Left ventricle myocardium inferior (tissue), 1 donor: ENCODE results near the gene NIF3L1. TPM values are rescaled to one million over a fixed set of nuclear protein-coding genes. Genes with fewer than 3 reads are reported as not detected.
A peak's percentile ranks its signal among the peaks of the same experiment; 100 is the strongest.

Source experiments
- DNase-seq: peaks from one replicate; pipeline ENCODE4 v3.0.0-alpha.2; 2020
- H3K27ac ChIP-seq: fragments of 200-600 bp; replicated peaks from 2 replicates; pipeline ENCODE4 v1.8.0; 2021
- H3K27me3 ChIP-seq: fragments of 200-600 bp; 2 replicates; pipeline ENCODE4 v1.8.0; 2021; ENCODE audit warnings: low read depth
- H3K36me3 ChIP-seq: fragments of 200-600 bp; 2 replicates; pipeline ENCODE4 v1.8.0; 2021
- H3K4me1 ChIP-seq: fragments of 200-600 bp; 2 replicates; pipeline ENCODE4 v1.8.0; 2021
- H3K4me3 ChIP-seq: fragments of 200-600 bp; 2 replicates; pipeline ENCODE4 v1.8.0; 2021; ENCODE audit warnings: mild to moderate bottlenecking, moderate library complexity
- H3K9me3 ChIP-seq: fragments of 200-600 bp; replicated peaks from 2 replicates; pipeline ENCODE4 v1.8.0; 2021
- CTCF ChIP-seq: fragments of 200-600 bp; IDR thresholded peaks from 2 replicates; pipeline ENCODE4 v1.8.0; 2021; ENCODE audit warnings: antibody characterized with exemption, mild to moderate bottlenecking, borderline replicate concordance
- intact Hi-C: fragments of 100-400 bp; cut with micrococcal nuclease; formaldehyde crosslinking; loops from one replicate; pipeline ENCODE4 v1.11.0; 2022
- long read RNA-seq: library from polyadenylated mRNA; unstranded; transcript quantifications from one replicate; pipeline ENCODE4 v2.0.0, GENCODE V29; 2021
- total RNA-seq: library from RNA; stranded (reverse); fragmentation: NEBNext Ultra II Directional; extraction: Animal tissue kit (Norgen Biotek cat#: 25700); gene quantifications from one replicate; pipeline ENCODE4 v1.2.1, GENCODE V29; 2021
- donor health status: DM: no; HTN: yes; CAD: no; lungs with severe emphysema.

The NIF3L1 gene
- 23.6 TPM for total RNA-seq
- long read RNA-seq, partial matches to known transcripts, result 1 of 10 reads
- long read RNA-seq, other reads (novel, unspliced or antisense), result 7 of 10 reads

- Histone ChIP-seq H3K4me3 (peak within 1 kb of the TSS; percentile 88), H3K27me3 (no peaks in the 10 kb centered on the region), H3K4me1 (peaks cover 35% of the 10 kb centered on the region), H3K9me3 (no peaks in the 10 kb centered on the region), H3K27ac (peak within 1 kb of the TSS; percentile 97), H3K36me3 (peaks cover 24% of the 10 kb centered on the region)
- intact Hi-C loops, result no loop called here
- no peak for TF ChIP-seq CTCF
- DNase-seq, result peak; percentile 95
Measured at GRCh38 chr2:200888704-200889625, at the start of gene NIF3L1, which contains the start of gene PPIL3. NIF3L1 (plus strand) TSS chr2:200889371; CDS start chr2:200891944, 2,573 bp downstream. PPIL3 (minus strand) TSS chr2:200889077; CDS start chr2:200887615, 1,462 bp downstream.

- no peaks in the 10 kb centered on the region for H3K27me3 ChIP-seq
- peaks cover 26% of the 10 kb centered on the region for H3K9me3 ChIP-seq
- DNase-seq, result no peak
- H3K36me3 ChIP-seq, result no peaks in the 10 kb centered on the region
- no peak overlapping the region for H3K4me3 ChIP-seq
- intact Hi-C loops, result no loop called here
- no peaks in the 10 kb centered on the region for H3K4me1 ChIP-seq
- no peak overlapping the region for H3K27ac ChIP-seq
- no peak for TF ChIP-seq CTCF
Measured at GRCh38 chr2:200839513-200839912, 49.7 kb upstream of the NIF3L1 start.

- DNase-seq, result no peak
- Histone ChIP-seq H3K27ac (no peak overlapping the region), H3K4me3 (no peak overlapping the region), H3K36me3 (no peaks in the 10 kb centered on the region), H3K9me3 (no peaks in the 10 kb centered on the region), H3K27me3 (no peaks in the 10 kb centered on the region), H3K4me1 (no peaks in the 10 kb centered on the region)
- TF ChIP-seq CTCF, result no peak
- intact Hi-C loops, result no loop called here
Measured at GRCh38 chr2:200843993-200844948, 44.9 kb upstream of the NIF3L1 start.

- Histone ChIP-seq H3K27me3 (no peaks in the 10 kb centered on the region), H3K9me3 (no peaks in the 10 kb centered on the region), H3K4me1 (no peaks in the 10 kb centered on the region), H3K4me3 (no peak overlapping the region), H3K27ac (no peak overlapping the region), H3K36me3 (no peaks in the 10 kb centered on the region)
- no peak for TF ChIP-seq CTCF
- intact Hi-C loops, result no loop called here
- DNase-seq, result no peak
Measured at GRCh38 chr2:200845194-200845593, 44.0 kb upstream of the NIF3L1 start.

GRCh38 chr2:200845669-200846325 is 43.4 kb upstream of the NIF3L1 start:
- no peak overlapping the region for H3K4me3 ChIP-seq
- DNase-seq, result no peak
- intact Hi-C loops, result no loop called here
- peaks cover 3% of the 10 kb centered on the region for H3K36me3 ChIP-seq
- no peaks in the 10 kb centered on the region for H3K27me3 ChIP-seq
- H3K9me3 ChIP-seq, result no peaks in the 10 kb centered on the region
- TF ChIP-seq CTCF, result no peak
- H3K27ac ChIP-seq, result no peak overlapping the region
- no peaks in the 10 kb centered on the region for H3K4me1 ChIP-seq
